HepG2 (cell line): ENCODE results near the gene LGALS9. TPM values are rescaled to one million over a fixed set of nuclear protein-coding genes. Genes with fewer than 3 reads are reported as not detected.

Source experiments
- AHR ChIP-seq: IDR thresholded peaks from 2 replicates; pipeline ENCODE4 v1.6.1; 2018; ENCODE audit warnings: missing genetic modification reagents, missing compliant biosample characterization
- CENPBD1 ChIP-seq: sonication (generic); formaldehyde crosslinking; IDR thresholded peaks from 2 replicates; pipeline ENCODE4 v1.8.0; 2022; ENCODE audit warnings: missing genetic modification reagents, low read depth, mild to moderate bottlenecking, borderline replicate concordance
- CREBL2 ChIP-seq: sonication (generic); formaldehyde crosslinking; IDR thresholded peaks from 2 replicates; pipeline ENCODE4 v1.8.1; 2023; ENCODE audit warnings: missing genetic modification reagents, mild to moderate bottlenecking, borderline replicate concordance
- ELF4 ChIP-seq: sonication (generic); formaldehyde crosslinking; IDR thresholded peaks from 2 replicates; pipeline ENCODE4 v1.5.0; 2020; ENCODE audit warnings: missing genetic modification reagents, mild to moderate bottlenecking, moderate library complexity, borderline replicate concordance
- EZH2 ChIP-seq: conservative IDR thresholded peaks from 2 replicates; pipeline ENCODE4 v1.6.1; 2012; ENCODE audit warnings: mild to moderate bottlenecking, low read depth, low read length, moderate library complexity
- GTF3A ChIP-seq: sonication (generic); formaldehyde crosslinking; conservative IDR thresholded peaks from 2 replicates; pipeline ENCODE4 v1.4.0; 2020; ENCODE audit warnings: mild to moderate bottlenecking, missing genetic modification reagents
- KAT8 ChIP-seq: IDR thresholded peaks from 2 replicates; pipeline ENCODE4 v1.6.1; 2016; ENCODE audit warnings: missing genetic modification reagents, missing compliant biosample characterization
- KLF11 ChIP-seq: IDR thresholded peaks from 2 replicates; pipeline ENCODE4 v1.6.1; 2016; ENCODE audit warnings: missing compliant biosample characterization
- KLF9 ChIP-seq: IDR thresholded peaks from 2 replicates; pipeline ENCODE4 v1.6.1; 2016; ENCODE audit warnings: low read depth
- NFE2L2 ChIP-seq: fragments of 150-350 bp; IDR thresholded peaks from 2 replicates; pipeline ENCODE4 v1.6.1; 2014; ENCODE audit warnings: low read length
- NR2F2 ChIP-seq: IDR thresholded peaks from 2 replicates; pipeline ENCODE4 v1.6.1; 2012; ENCODE audit warnings: low read depth, inconsistent platforms, borderline replicate concordance
- POLR2AphosphoS5 ChIP-seq: IDR thresholded peaks from 2 replicates; pipeline ENCODE4 v1.6.1; 2012; ENCODE audit warnings: low read depth, low read length
- RAD21 ChIP-seq: fragments of 450-650 bp; formaldehyde crosslinking; IDR thresholded peaks from 2 replicates; pipeline ENCODE4 v1.5.0; 2020; ENCODE audit warnings: mild to moderate bottlenecking
- SNAPC5 ChIP-seq: sonication (generic); formaldehyde crosslinking; IDR thresholded peaks from 2 replicates; pipeline ENCODE4 v1.8.1; 2023; ENCODE audit warnings: mild to moderate bottlenecking, missing genetic modification reagents, borderline replicate concordance
- SNRNP70 ChIP-seq: fragments of 200-400 bp; formaldehyde crosslinking; IDR thresholded peaks from 2 replicates; pipeline ENCODE4 v1.6.1; 2017; ENCODE audit warnings: mild to moderate bottlenecking, low read depth, low read length, moderate library complexity
- SOX6 ChIP-seq, 2 experiments: fragments of 450-650 bp in 1 of 2; sonication (generic) in 1 of 2; formaldehyde crosslinking in 1 of 2; IDR thresholded peaks; 2 replicates each; pipeline versions ENCODE4 v1.4.0 to v1.6.1; 2017 to 2020; ENCODE audit warnings: antibody characterized with exemption in 1 of 2, mild to moderate bottlenecking in 1 of 2, missing genetic modification reagents in 1 of 2
- SP140L ChIP-seq: sonication (generic); formaldehyde crosslinking; IDR thresholded peaks from 2 replicates; pipeline ENCODE4 v1.4.0; 2020; ENCODE audit warnings: missing genetic modification reagents, borderline replicate concordance
- TEF ChIP-seq: sonication (generic); formaldehyde crosslinking; IDR thresholded peaks from 2 replicates; pipeline ENCODE4 v1.5.0; 2020; ENCODE audit warnings: missing genetic modification reagents
- TOPORS ChIP-seq: sonication (generic); formaldehyde crosslinking; IDR thresholded peaks from 2 replicates; pipeline ENCODE4 v1.8.0; 2023; ENCODE audit warnings: mild to moderate bottlenecking, missing genetic modification reagents
- TRIM22 ChIP-seq: fragments of 450-650 bp; IDR thresholded peaks from 2 replicates; pipeline ENCODE4 v1.6.1; 2017
- ZBTB7A ChIP-seq: sonication (generic); formaldehyde crosslinking; IDR thresholded peaks from 2 replicates; pipeline ENCODE4 v1.8.0; 2022; ENCODE audit warnings: mild to moderate bottlenecking, missing genetic modification reagents
- ZFX ChIP-seq: sonication (generic); formaldehyde crosslinking; IDR thresholded peaks from 2 replicates; pipeline ENCODE4 v1.4.0; 2020; ENCODE audit warnings: mild to moderate bottlenecking, low read depth, missing genetic modification reagents, moderate library complexity
- ZNF12 ChIP-seq: sonication (generic); formaldehyde crosslinking; IDR thresholded peaks from 2 replicates; pipeline ENCODE4 v1.5.0; 2020; ENCODE audit warnings: missing genetic modification reagents
- ZNF225 ChIP-seq: sonication (generic); formaldehyde crosslinking; IDR thresholded peaks from 2 replicates; pipeline ENCODE4 v1.4.0; 2020; ENCODE audit warnings: mild to moderate bottlenecking, missing genetic modification reagents
- ZNF577 ChIP-seq: sonication (generic); formaldehyde crosslinking; IDR thresholded peaks from 2 replicates; pipeline ENCODE4 v1.4.0; 2020; ENCODE audit warnings: mild to moderate bottlenecking, low read depth, missing genetic modification reagents, borderline replicate concordance
- ZNF776 ChIP-seq: sonication (generic); formaldehyde crosslinking; IDR thresholded peaks from 2 replicates; pipeline ENCODE4 v1.4.0; 2020; ENCODE audit warnings: mild to moderate bottlenecking, missing genetic modification reagents
- ZNF790 ChIP-seq: sonication (generic); formaldehyde crosslinking; IDR thresholded peaks from 2 replicates; pipeline ENCODE4 v1.8.0; 2022; ENCODE audit warnings: missing genetic modification reagents, mild to moderate bottlenecking, borderline replicate concordance
- ZSCAN29 ChIP-seq: sonication (generic); formaldehyde crosslinking; conservative IDR thresholded peaks from 2 replicates; pipeline ENCODE4 v1.4.0; 2020; ENCODE audit warnings: mild to moderate bottlenecking, missing genetic modification reagents
- ZSCAN30 ChIP-seq: sonication (generic); formaldehyde crosslinking; IDR thresholded peaks from 2 replicates; pipeline ENCODE4 v1.5.0; 2020; ENCODE audit warnings: mild to moderate bottlenecking, missing genetic modification reagents
- polyA plus RNA-seq, 8 experiments: library from polyadenylated mRNA; depleted of rRNA in 3 of 8; stranded (reverse) in 7 of 8; unstranded in 1 of 8; fragments of >200 nt; fragmentation: Illumina TruSeq in 4 of 8; extraction: Trizol in 4 of 8; gene quantifications; 2 replicates each; pipeline versions ENCODE4 v1.2.1 to v1.2.3, GENCODE V29; 2011 to 2016; ENCODE audit warnings: low read depth in 4 of 8, missing spikeins in 1 of 8, mixed read lengths in 1 of 8; ENCODE audit not compliant: insufficient read depth in 1 of 8
- total RNA-seq, 5 experiments: library from RNA; depleted of rRNA; stranded (reverse); fragments of >200 nt; fragmentation: Illumina TruSeq; extraction: Trizol; gene quantifications; 2 replicates each; pipeline ENCODE4 v1.2.3, GENCODE V29; 2016; ENCODE audit warnings: low read depth in 1 of 5

LGALS9 gene
- total and polyA plus RNA-seq, 2 of the 13 experiments (the other 11 are each of a cell fraction or from before 2014, with no cell fraction given) = 0.40 to 1.4 TPM

GRCh38 chr17:27654654-27655524, 23.9 kb downstream of the LGALS9 start (continued):
- TF ChIP-seq TRIM22 (no peak), CREBL2 (no peak), ZNF577 (CRISPR knock-in tag) (no peak), NR2F2 (no peak), GTF3A (CRISPR knock-in tag) (no peak), KLF11 (CRISPR knock-in tag) (no peak), SP140L (no peak), TOPORS (CRISPR knock-in tag) (no peak), ZNF776 (CRISPR knock-in tag) (no peak), SNRNP70 (no peak), POLR2AphosphoS5 (no peak), RAD21 (CRISPR knock-in tag) (peak; percentile 77), NFE2L2 (no peak), TEF (CRISPR knock-in tag) (no peak), ELF4 (no peak), SOX6 (IDR thresholded peaks at IDR 0.05) (no peak), SOX6 (CRISPR knock-in tag; IDR thresholded peaks at IDR 0.05) (0 out of 2 replicates have a peak, but pooled peaks have one; percentile 10), ZNF790 (CRISPR knock-in tag) (no peak), EZH2 (no peak), ZSCAN30 (CRISPR knock-in tag) (no peak), ZNF225 (CRISPR knock-in tag) (no peak), KLF9 (no peak), KAT8 (no peak), AHR (no peak), CENPBD1 (CRISPR knock-in tag) (no peak), ZFX (peak; percentile 33; the same call in 1 of the 2 replicates), ZNF12 (CRISPR knock-in tag) (no peak), SNAPC5 (CRISPR knock-in tag) (no peak), ZSCAN29 (CRISPR knock-in tag) (no peak), ZBTB7A (CRISPR knock-in tag) (no peak)
